Kidney (tissue), 14 donors: ENCODE measurements around the gene FOXO1. TPM values are rescaled to one million over a fixed set of nuclear protein-coding genes. Genes with fewer than 3 reads are reported as not detected.
"Not testable (repeated sequence)": the region's sequence is repeated elsewhere in the genome, so short reads cannot be mapped to it uniquely, and the experiment has no call there.

Experiments
- DNase-seq, 5 donors: peaks; one replicate each; pipeline ENCODE4 v3.0.0-alpha.2; 2013 to 2020
- FAIRE-seq: peaks from 2 replicates; lab custom pipeline; 2012; peaks lifted over from hg19 to GRCh38; lab: Jason Lieb, UNC
- H3K27ac ChIP-seq, 2 donors: one replicate each; pipeline ENCODE4 v1.7.0; 2013; ENCODE audit warnings: low read depth in 2 of 2, low read length in 2 of 2, inconsistent platforms in 1 of 2
- H3K27me3 ChIP-seq: one replicate; pipeline ENCODE4 v1.7.1; 2013; ENCODE audit warnings: low read length, inconsistent platforms; ENCODE audit not compliant: control insufficient read depth, insufficient read depth
- H3K36me3 ChIP-seq, 3 donors: one replicate each; pipeline versions ENCODE4 v1.7.0 to v1.7.1; 2013; ENCODE audit warnings: low read length in 3 of 3, control low read depth in 1 of 3, inconsistent platforms in 1 of 3; ENCODE audit not compliant: insufficient read depth in 3 of 3, control insufficient read depth in 2 of 3
- H3K4me1 ChIP-seq, 3 donors: one replicate each; pipeline versions ENCODE4 v1.7.0 to v1.7.1; 2013; ENCODE audit warnings: low read length in 3 of 3, inconsistent platforms in 1 of 3, low read depth in 1 of 3; ENCODE audit not compliant: control insufficient read depth in 2 of 3, insufficient read depth in 2 of 3
- H3K4me3 ChIP-seq, 3 donors: one replicate each; pipeline versions ENCODE4 v1.7.0 to v1.8.1; 2013; ENCODE audit warnings: low read length in 3 of 3, control low read depth in 1 of 3, inconsistent platforms in 1 of 3
- H3K9ac ChIP-seq, 3 donors: one replicate each; pipeline versions ENCODE4 v1.7.0 to v1.7.1; 2013; ENCODE audit warnings: low read length in 3 of 3, control low read depth in 1 of 3, inconsistent platforms in 1 of 3
- H3K9me3 ChIP-seq, 3 donors: one replicate each; pipeline versions ENCODE4 v1.7.0 to v1.7.1; 2013; ENCODE audit warnings: low read length in 3 of 3, control low read depth in 1 of 3, inconsistent platforms in 1 of 3; ENCODE audit not compliant: control insufficient read depth in 2 of 3, insufficient read depth in 1 of 3
- intact Hi-C: fragments of 100-400 bp; cut with DNase I; formaldehyde crosslinking; loops from one replicate; pipeline ENCODE4 v1.11.1; 2022
- polyA plus RNA-seq: library from polyadenylated mRNA; stranded (reverse); fragments of 350-450 nt; fragmentation: Illumina TruSeq; extraction: RNeasy Lipid Tissue Mini Kit (QIAGEN cat#74804); gene quantifications from one replicate; pipeline ENCODE4 v1.2.3, GENCODE V29; 2014; ENCODE audit warnings: low read depth, low replicate concordance; ENCODE audit not compliant: insufficient read depth
- total RNA-seq: library from RNA; stranded (reverse); fragmentation: NEBNext Ultra II Directional; extraction: Animal tissue kit (Norgen Biotek cat#: 25700); gene quantifications from one replicate; pipeline ENCODE4 v1.2.1, GENCODE V29; 2021
- TF ChIP-seq, protein P1 (sequence below): IDR thresholded peaks from 3 replicates; pipeline ENCODE4 v1.5.1; 2012; ENCODE audit warnings: mild to moderate bottlenecking, moderate library complexity, borderline replicate concordance; ENCODE audit not compliant: insufficient read depth; ENCODE audit errors: extremely low read depth
- donor health status: control.
- donor health status: control.
- donor health status: control.
- donor health status: control.
- donor health status: control.
- donor health status: DM: yes; HTN: yes; CAD: no.
- donor health status: Normal renal cell carcinoma (clear cell type).

FOXO1 gene
- total and polyA plus RNA-seq, 2 donors from 2014 or later, result 8.6 to 54.6 TPM

GRCh38 chr13:40665126-40666044 lies 1.1 kb downstream of the FOXO1 start:
- H3K27ac ChIP-seq, result peak overlapping the region; percentile 99
- FAIRE-seq (no peak), DNase-seq (peak; percentile 46 to 86 (median 59))
- TF ChIP-seq, protein P1, sequence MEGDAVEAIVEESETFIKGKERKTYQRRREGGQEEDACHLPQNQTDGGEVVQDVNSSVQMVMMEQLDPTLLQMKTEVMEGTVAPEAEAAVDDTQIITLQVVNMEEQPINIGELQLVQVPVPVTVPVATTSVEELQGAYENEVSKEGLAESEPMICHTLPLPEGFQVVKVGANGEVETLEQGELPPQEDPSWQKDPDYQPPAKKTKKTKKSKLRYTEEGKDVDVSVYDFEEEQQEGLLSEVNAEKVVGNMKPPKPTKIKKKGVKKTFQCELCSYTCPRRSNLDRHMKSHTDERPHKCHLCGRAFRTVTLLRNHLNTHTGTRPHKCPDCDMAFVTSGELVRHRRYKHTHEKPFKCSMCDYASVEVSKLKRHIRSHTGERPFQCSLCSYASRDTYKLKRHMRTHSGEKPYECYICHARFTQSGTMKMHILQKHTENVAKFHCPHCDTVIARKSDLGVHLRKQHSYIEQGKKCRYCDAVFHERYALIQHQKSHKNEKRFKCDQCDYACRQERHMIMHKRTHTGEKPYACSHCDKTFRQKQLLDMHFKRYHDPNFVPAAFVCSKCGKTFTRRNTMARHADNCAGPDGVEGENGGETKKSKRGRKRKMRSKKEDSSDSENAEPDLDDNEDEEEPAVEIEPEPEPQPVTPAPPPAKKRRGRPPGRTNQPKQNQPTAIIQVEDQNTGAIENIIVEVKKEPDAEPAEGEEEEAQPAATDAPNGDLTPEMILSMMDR, result no peak
- H3K4me3 ChIP-seq, result peak overlapping the region; percentile 68 to 91 (median 88)
- H3K9ac ChIP-seq, result peak overlapping the region; percentile 53 to 91 (median 82)
- no peaks in the 10 kb centered on the region for H3K27me3 ChIP-seq
- H3K9me3 ChIP-seq, result no peaks in the 10 kb centered on the region
- H3K4me1 ChIP-seq, result peaks cover 0 to 19% (median 8%) of the 10 kb centered on the region in 3 donors
- H3K36me3 ChIP-seq, result no peaks in the 10 kb centered on the region
- intact Hi-C loops, result no loop called here

DNA sequence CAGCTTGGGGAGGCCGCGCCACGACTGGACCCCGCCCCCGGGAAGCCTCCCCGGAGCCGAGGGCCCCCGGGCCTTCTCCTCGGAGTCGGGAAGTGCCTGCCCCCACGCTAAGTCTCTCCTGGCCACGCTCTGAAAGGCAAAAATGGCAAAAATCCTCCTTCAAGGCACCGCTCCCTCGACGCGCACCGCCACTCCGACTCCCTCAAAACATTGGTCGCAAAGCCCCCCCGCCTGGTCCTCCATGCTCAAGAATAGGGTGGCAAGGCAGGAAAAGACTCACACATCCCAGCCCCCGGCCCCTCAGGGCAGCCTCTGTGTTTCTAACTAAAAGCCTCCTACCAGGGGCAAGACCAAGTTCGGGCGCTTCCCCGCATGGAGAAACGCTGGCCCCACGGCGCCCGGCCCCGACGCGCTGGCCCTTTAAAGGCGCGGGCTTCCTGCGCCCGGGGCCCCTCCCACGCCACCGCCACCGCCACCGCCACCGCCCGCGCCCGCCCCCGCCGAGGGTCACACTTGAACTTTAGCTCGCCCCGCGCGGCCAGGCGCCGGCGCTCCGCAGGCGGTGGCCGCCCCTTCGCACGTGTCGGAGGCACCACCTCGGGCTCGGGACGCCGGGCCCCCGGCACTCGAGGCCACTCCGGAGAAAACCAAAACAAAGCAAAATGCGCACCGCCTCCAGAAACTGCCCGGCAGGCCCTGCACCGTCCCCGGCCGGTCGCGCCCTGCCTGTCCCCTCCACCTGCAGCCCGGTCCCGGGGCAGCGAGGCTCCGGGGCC lies 1.9 kb downstream of the FOXO1 start:
- no peaks in the 10 kb centered on the region for H3K9me3 ChIP-seq
- DNase-seq, result peak; percentile 68 to 89 (median 76)
- intact Hi-C loops, result no loop called here
- peak overlapping the region; percentile 98 to 99 for H3K27ac ChIP-seq
- TF ChIP-seq, protein P1, result no peak
- no peak for FAIRE-seq
- H3K27me3 ChIP-seq, result no peaks in the 10 kb centered on the region
- H3K9ac ChIP-seq, result peak overlapping the region; percentile 39 to 91 (median 43)
- no peaks in the 10 kb centered on the region for H3K36me3 ChIP-seq
- H3K4me1 ChIP-seq, result peaks cover 0 to 28% (median 8%) of the 10 kb centered on the region in 3 donors
- H3K4me3 ChIP-seq, result peak overlapping the region; percentile 57 to 91 (median 80)

DNA sequence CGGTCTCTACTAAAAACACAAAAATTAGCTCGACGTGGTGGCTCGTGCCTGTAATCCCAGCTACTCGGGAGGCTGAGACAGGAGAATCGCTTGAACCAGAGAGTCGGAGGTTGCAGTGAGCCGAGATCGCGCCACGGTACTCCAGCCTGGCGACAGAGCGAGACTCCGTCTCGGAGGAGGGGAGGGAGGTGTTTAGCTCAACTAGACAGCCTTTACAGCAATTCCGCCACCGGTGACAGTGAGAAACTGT lies 2.4 kb downstream of the FOXO1 start:
- H3K27me3 ChIP-seq, FAIRE-seq, H3K9me3 ChIP-seq, H3K36me3 ChIP-seq, intact Hi-C loops: not testable (repeated sequence)
- H3K27ac ChIP-seq, result peak overlapping the region; percentile 98 to 99
- peak overlapping the region; percentile 57 to 80 (median 69) for H3K4me3 ChIP-seq
- peaks cover 0 to 31% (median 8%) of the 10 kb centered on the region in 3 donors for H3K4me1 ChIP-seq
- H3K9ac ChIP-seq, result peak overlapping the region; percentile 39 to 84 (median 43)
- peak in 1 of 5 donors; percentile 59 for DNase-seq

DNA sequence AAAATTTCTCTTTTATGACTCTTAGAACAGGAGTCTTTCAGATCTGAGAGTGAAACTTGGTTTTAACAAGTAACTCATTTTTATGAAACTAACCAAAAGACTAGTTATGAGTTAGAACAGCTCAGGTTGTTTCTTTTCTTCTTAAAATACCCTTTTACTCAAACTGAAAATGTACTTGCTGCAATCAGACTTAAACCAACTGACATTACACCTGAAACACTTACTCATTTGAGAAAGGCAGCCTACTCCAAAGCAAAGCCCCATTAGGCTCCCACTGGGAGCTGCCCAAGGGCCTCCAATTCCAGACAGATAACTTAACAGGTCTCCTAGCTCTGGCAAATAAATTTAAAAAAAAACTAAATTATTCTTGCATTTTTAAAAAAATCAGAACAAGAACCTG lies 3.6 kb downstream of the FOXO1 start:
- no peak for FAIRE-seq
- H3K9me3 ChIP-seq, result no peaks in the 10 kb centered on the region
- peaks cover 0 to 33% (median 11%) of the 10 kb centered on the region in 3 donors for H3K4me1 ChIP-seq
- TF ChIP-seq, protein P1, result no peak
- H3K9ac ChIP-seq, result peak overlapping the region in 1 of 3 donors; percentile 52
- DNase-seq, result no peak
- no peaks in the 10 kb centered on the region for H3K36me3 ChIP-seq
- H3K27ac ChIP-seq, result peak overlapping the region; percentile 23 to 54
- peak overlapping the region in 2 of 3 donors; percentile 69 to 80 for H3K4me3 ChIP-seq
- intact Hi-C loops, result no loop called here
- no peaks in the 10 kb centered on the region for H3K27me3 ChIP-seq
